Breast epithelium (tissue), 4 donors: ENCODE data around the gene GPR142. TPM values are rescaled to one million over a fixed set of nuclear protein-coding genes. Genes with fewer than 3 reads are reported as not detected.

Experiments
- DNase-seq, 2 donors: peaks; one replicate each; pipeline ENCODE4 v3.0.0-alpha.2; 2019; ENCODE audit warnings: low spot score in 2 of 2
- H3K27ac ChIP-seq, 2 donors: fragments of 200-600 bp; sonication (generic) in 1 of 2; one replicate each; pipeline ENCODE4 v1.5.1; 2016 to 2019; ENCODE audit warnings: mild to moderate bottlenecking in 1 of 2
- H3K27me3 ChIP-seq, 2 donors: fragments of 200-600 bp; sonication (generic) in 1 of 2; one replicate each; pipeline versions ENCODE4 v1.5.1 to v1.6.0; 2017 to 2019; ENCODE audit warnings: control low read depth in 1 of 2, mild to moderate bottlenecking in 1 of 2
- H3K36me3 ChIP-seq: fragments of 200-600 bp; one replicate; pipeline ENCODE4 v1.5.1; 2019
- H3K4me1 ChIP-seq, 2 donors: fragments of 200-600 bp; sonication (generic); one replicate each; pipeline ENCODE4 v1.5.1; 2016 to 2019; ENCODE audit warnings: control low read depth in 1 of 2
- H3K4me3 ChIP-seq, 3 donors: fragments of 200-600 bp; sonication (generic); 1 replicate in 2 of 3; 2 replicates in 1 of 3; pipeline ENCODE4 v1.5.1; 2016 to 2019; ENCODE audit warnings: mild to moderate bottlenecking in 3 of 3, moderate library complexity in 2 of 3
- H3K9me3 ChIP-seq, 2 donors: fragments of 200-600 bp; sonication (generic) in 1 of 2; one replicate each; pipeline ENCODE4 v1.5.1; 2016 to 2019; ENCODE audit warnings: control low read depth in 1 of 2
- CTCF ChIP-seq, 3 donors: fragments of 450-650 bp; IDR thresholded peaks; one replicate each; pipeline ENCODE4 v1.5.1; 2016 to 2017; ENCODE audit warnings: antibody characterized with exemption in 3 of 3, mild to moderate bottlenecking in 3 of 3, moderate library complexity in 3 of 3
- POLR2A ChIP-seq: fragments of 450-650 bp; IDR thresholded peaks from one replicate; pipeline ENCODE4 v1.6.1; 2016; ENCODE audit warnings: antibody characterized with exemption, mild to moderate bottlenecking, moderate library complexity
- POLR2AphosphoS5 ChIP-seq, 3 donors: sonication (generic); formaldehyde crosslinking; IDR thresholded peaks; one replicate each; pipeline ENCODE4 v1.6.1; 2017; ENCODE audit warnings: antibody characterized with exemption in 3 of 3
- intact Hi-C: fragments of 100-400 bp; cut with DNase I; formaldehyde crosslinking; loops from one replicate; pipeline ENCODE4 v1.15.1; 2023; ENCODE audit warnings: low total_unique reads
- total RNA-seq, 3 donors: library from RNA; depleted of rRNA; stranded (reverse); fragments of >200 nt; gene quantifications; one replicate each; pipeline ENCODE4 v1.1.0, GENCODE V29; 2016

Gene GPR142
- total RNA-seq, 3 donors from 2014 or later, result not detected

- peak in 2 of 3 donors; percentile 26 to 27 for TF ChIP-seq CTCF (IDR thresholded peaks at IDR 0.05)
- no peak for TF ChIP-seq POLR2A
- no peak for TF ChIP-seq POLR2AphosphoS5 (IDR thresholded peaks at IDR 0.05)
- Histone ChIP-seq H3K4me1 (no peaks in the 10 kb centered on the region), H3K36me3 (no peaks in the 10 kb centered on the region), H3K27me3 (peaks cover 0 to 57% of the 10 kb centered on the region in 2 donors), H3K4me3 (no peak within 1 kb of the TSS), H3K9me3 (no peaks in the 10 kb centered on the region), H3K27ac (no peak within 1 kb of the TSS)
- no peak for DNase-seq
- intact Hi-C loops, result no loop called here
Measured at GRCh38 chr17:74361230-74362068, 5.9 kb upstream of the GPR142 start, which contains the start of gene BTBD17. BTBD17 (minus strand) TSS chr17:74361868; CDS start chr17:74361819, 49 bp downstream.

GRCh38 chr17:74362069-74362405 lies 5.3 kb upstream of the GPR142 start:
- Histone ChIP-seq H3K4me3 (no peak overlapping the region), H3K36me3 (no peaks in the 10 kb centered on the region), H3K27ac (no peak overlapping the region), H3K27me3 (peaks cover 0 to 51% of the 10 kb centered on the region in 2 donors), H3K9me3 (no peaks in the 10 kb centered on the region), H3K4me1 (no peaks in the 10 kb centered on the region)
- no peak for DNase-seq
- no peak for TF ChIP-seq POLR2A
- no peak for TF ChIP-seq POLR2AphosphoS5 (IDR thresholded peaks at IDR 0.05)
- TF ChIP-seq CTCF (IDR thresholded peaks at IDR 0.05), result no peak
- intact Hi-C loops, result no loop called here

GRCh38 chr17:74362810-74363498 lies 4.4 kb upstream of the GPR142 start:
- intact Hi-C loops, result no loop called here
- Histone ChIP-seq H3K27ac (no peak overlapping the region), H3K4me3 (no peak overlapping the region), H3K27me3 (peaks cover 0 to 48% of the 10 kb centered on the region in 2 donors), H3K9me3 (no peaks in the 10 kb centered on the region), H3K36me3 (no peaks in the 10 kb centered on the region), H3K4me1 (no peaks in the 10 kb centered on the region)
- TF ChIP-seq POLR2A, result no peak
- no peak for TF ChIP-seq POLR2AphosphoS5 (IDR thresholded peaks at IDR 0.05)
- TF ChIP-seq CTCF (IDR thresholded peaks at IDR 0.05), result no peak
- no peak for DNase-seq

GRCh38 chr17:74368341-74369081 lies 1.2 kb downstream of the GPR142 start:
- DNase-seq, result peak in 1 of 2 donors; percentile 37
- intact Hi-C loops, result no loop called here
- Histone ChIP-seq H3K4me1 (no peaks in the 10 kb centered on the region), H3K27me3 (peaks cover 0 to 6% of the 10 kb centered on the region in 2 donors), H3K9me3 (no peaks in the 10 kb centered on the region), H3K36me3 (no peaks in the 10 kb centered on the region), H3K27ac (no peak overlapping the region), H3K4me3 (no peak overlapping the region)
- TF ChIP-seq CTCF (IDR thresholded peaks at IDR 0.05) (peak; percentile 67 to 85 (median 74)), POLR2A (no peak)
